Natural killer cell (primary cell): ENCODE measurements around the gene TAGAP. TPM values are rescaled to one million over a fixed set of nuclear protein-coding genes. Genes with fewer than 3 reads are reported as not detected.
A peak's percentile ranks its signal among the peaks of the same experiment; 100 is the strongest.

Experiments used
- ATAC-seq, 3 donors: fragments of 150-1000 bp in 2 of 3; fragments of 200-7000 bp in 1 of 3; cut with Tn5 transposase; 1 replicate in 1 of 3; 2 replicates in 2 of 3; pipeline ENCODE4 v1.10.0; 2021; ENCODE audit warnings: mild to moderate bottlenecking in 2 of 3, moderate library complexity in 2 of 3
- DNase-seq, 2 donors: peaks; one replicate each; pipeline versions ENCODE4 v3.0.0 to v3.0.0-alpha.2; 2013 to 2021; ENCODE audit warnings: mixed read lengths in 1 of 2
- H3K27ac ChIP-seq: one replicate; pipeline ENCODE4 v1.5.1; 2013; ENCODE audit warnings: mild to moderate bottlenecking, low read length
- H3K27me3 ChIP-seq: one replicate; pipeline ENCODE4 v1.6.1; 2013; ENCODE audit warnings: low read length; ENCODE audit not compliant: control insufficient read depth, insufficient read depth
- H3K36me3 ChIP-seq: one replicate; pipeline ENCODE4 v1.6.1; 2013; ENCODE audit warnings: low read length; ENCODE audit not compliant: control insufficient read depth, insufficient read depth
- H3K4me1 ChIP-seq: one replicate; pipeline ENCODE4 v1.6.1; 2013; ENCODE audit warnings: low read length; ENCODE audit not compliant: control insufficient read depth, insufficient read depth
- H3K4me3 ChIP-seq: one replicate; pipeline ENCODE4 v1.5.1; 2013; ENCODE audit warnings: low read length
- H3K9me3 ChIP-seq: one replicate; pipeline ENCODE4 v1.6.1; 2013; ENCODE audit warnings: low read length; ENCODE audit not compliant: control insufficient read depth, insufficient read depth
- H3K27ac Mint-ChIP-seq, 2 donors: one replicate each; pipeline ENCODE4 v1.8.0; 2022; ENCODE audit warnings: mild to moderate bottlenecking in 2 of 2, mixed read lengths in 2 of 2, moderate library complexity in 1 of 2
- H3K27me3 Mint-ChIP-seq, 2 donors: one replicate each; pipeline ENCODE4 v1.8.0; 2022; ENCODE audit warnings: low read depth in 2 of 2, mixed read lengths in 2 of 2
- H3K36me3 Mint-ChIP-seq: one replicate; pipeline ENCODE4 v1.8.0; 2022; ENCODE audit warnings: mixed read lengths
- H3K4me1 Mint-ChIP-seq, 2 donors: one replicate each; pipeline ENCODE4 v1.8.0; 2022; ENCODE audit warnings: mixed read lengths in 2 of 2
- H3K4me3 Mint-ChIP-seq: one replicate; pipeline ENCODE4 v1.8.0; 2022; ENCODE audit warnings: mild to moderate bottlenecking, moderate library complexity, mixed read lengths
- H3K9me3 Mint-ChIP-seq, 2 donors: one replicate each; pipeline ENCODE4 v1.8.0; 2022; ENCODE audit warnings: mixed read lengths in 2 of 2
- WGBS: methylation state at CpG from one replicate; pipeline ENCODE4 v1.1.7; 2013; ENCODE audit warnings: missing lambda C conversion rate; ENCODE audit not compliant: insufficient coverage; 5-methylcytosine and 5-hydroxymethylcytosine counted together
- intact Hi-C: fragments of 100-400 bp; cut with micrococcal nuclease; formaldehyde crosslinking; loops from one replicate; pipeline ENCODE4 v1.14.2; 2022
- total RNA-seq, 4 donors: library from RNA; stranded (reverse); fragments of 120-200 nt in 1 of 4; gene quantifications; one replicate each; pipeline versions ENCODE4 v1.2.3 to v1.2.4, GENCODE V29; 2013 to 2022
- TF ChIP-seq, protein P1 (sequence below): fragments of 200-600 bp; IDR thresholded peaks from one replicate; pipeline ENCODE4 v1.8.0; 2022; ENCODE audit warnings: antibody characterized with exemption

TAGAP gene
- total RNA-seq, 3 donors from 2014 or later (not counting 1 experiment from before 2014, with no cell fraction given), result 139 to 291 (median 178) TPM

DNA sequence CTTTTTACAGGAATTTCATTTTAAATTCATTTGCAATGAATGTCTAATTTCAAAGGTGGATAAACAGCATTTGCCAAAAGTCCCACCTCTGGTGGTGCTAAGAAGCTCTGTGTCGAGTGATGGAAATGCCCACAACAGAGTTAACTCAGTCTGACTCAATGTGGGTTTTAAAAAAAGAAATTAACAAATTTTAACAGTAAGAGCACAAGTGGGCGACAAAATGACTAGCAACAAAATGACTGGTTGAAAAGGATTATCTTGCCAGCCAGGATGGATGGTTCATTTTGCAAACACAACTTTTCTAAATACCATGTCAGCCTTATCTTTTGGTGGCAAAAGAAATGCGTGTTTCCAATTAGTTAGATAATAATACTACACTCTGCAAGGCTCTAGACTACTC is 14.3 kb upstream of the TAGAP start:
- Mint-ChIP-seq H3K27me3 (no peaks in the 10 kb centered on the region), H3K36me3 (no peaks in the 10 kb centered on the region), H3K27ac (peak overlapping the region; percentile 94 to 99), H3K9me3 (no peaks in the 10 kb centered on the region), H3K4me1 (peaks cover 85 to 87% of the 10 kb centered on the region in 2 donors), H3K4me3 (no peak overlapping the region)
- no peaks in the 10 kb centered on the region for H3K27me3 ChIP-seq
- intact Hi-C loops, result no loop called here
- H3K4me3 ChIP-seq, result no peak overlapping the region
- H3K36me3 ChIP-seq, result no peaks in the 10 kb centered on the region
- peaks cover 67% of the 10 kb centered on the region for H3K4me1 ChIP-seq
- no peaks in the 10 kb centered on the region for H3K9me3 ChIP-seq
- H3K27ac ChIP-seq, result no peak overlapping the region
- WGBS, result 44% methylated on average over 2 of the region's 3 CpGs
- TF ChIP-seq, protein P1, sequence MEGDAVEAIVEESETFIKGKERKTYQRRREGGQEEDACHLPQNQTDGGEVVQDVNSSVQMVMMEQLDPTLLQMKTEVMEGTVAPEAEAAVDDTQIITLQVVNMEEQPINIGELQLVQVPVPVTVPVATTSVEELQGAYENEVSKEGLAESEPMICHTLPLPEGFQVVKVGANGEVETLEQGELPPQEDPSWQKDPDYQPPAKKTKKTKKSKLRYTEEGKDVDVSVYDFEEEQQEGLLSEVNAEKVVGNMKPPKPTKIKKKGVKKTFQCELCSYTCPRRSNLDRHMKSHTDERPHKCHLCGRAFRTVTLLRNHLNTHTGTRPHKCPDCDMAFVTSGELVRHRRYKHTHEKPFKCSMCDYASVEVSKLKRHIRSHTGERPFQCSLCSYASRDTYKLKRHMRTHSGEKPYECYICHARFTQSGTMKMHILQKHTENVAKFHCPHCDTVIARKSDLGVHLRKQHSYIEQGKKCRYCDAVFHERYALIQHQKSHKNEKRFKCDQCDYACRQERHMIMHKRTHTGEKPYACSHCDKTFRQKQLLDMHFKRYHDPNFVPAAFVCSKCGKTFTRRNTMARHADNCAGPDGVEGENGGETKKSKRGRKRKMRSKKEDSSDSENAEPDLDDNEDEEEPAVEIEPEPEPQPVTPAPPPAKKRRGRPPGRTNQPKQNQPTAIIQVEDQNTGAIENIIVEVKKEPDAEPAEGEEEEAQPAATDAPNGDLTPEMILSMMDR, result no peak
- DNase-seq (peak in 1 of 2 donors; percentile 54), ATAC-seq (peak; percentile 16 to 35 (median 34))

DNA sequence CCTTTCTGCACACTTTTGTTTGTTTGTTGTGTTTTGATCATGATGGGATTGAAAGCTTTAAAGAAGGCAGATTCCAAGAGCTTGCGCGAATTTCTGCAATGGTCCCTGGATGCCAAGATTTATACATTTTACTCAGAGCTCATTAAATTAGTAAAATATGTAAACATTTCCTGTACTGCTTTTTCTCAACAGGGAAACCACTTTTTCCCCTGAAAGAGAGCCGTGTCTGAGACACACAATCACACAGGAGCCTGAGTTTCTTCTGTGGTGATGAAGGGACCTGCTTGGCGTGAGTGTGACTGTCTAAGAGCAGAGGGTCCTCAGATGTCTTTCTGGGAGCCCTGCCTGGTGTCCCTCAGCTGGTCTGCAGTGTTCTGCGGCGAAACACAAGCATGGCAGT is 12.1 kb upstream of the TAGAP start:
- Mint-ChIP-seq H3K4me3 (no peak overlapping the region), H3K27me3 (no peaks in the 10 kb centered on the region), H3K4me1 (peaks cover 78 to 81% of the 10 kb centered on the region in 2 donors), H3K27ac (peak overlapping the region in 1 of 2 donors; percentile 67), H3K36me3 (no peaks in the 10 kb centered on the region), H3K9me3 (no peaks in the 10 kb centered on the region)
- Histone ChIP-seq H3K4me3 (no peak overlapping the region), H3K9me3 (no peaks in the 10 kb centered on the region), H3K27me3 (no peaks in the 10 kb centered on the region), H3K36me3 (no peaks in the 10 kb centered on the region), H3K27ac (no peak overlapping the region), H3K4me1 (peaks cover 59% of the 10 kb centered on the region)
- TF ChIP-seq, protein P1, result no peak
- ATAC-seq, result no peak
- WGBS, result 46% methylated on average over 5 of the region's 6 CpGs
- intact Hi-C loops, result no loop called here
- DNase-seq, result no peak

DNA sequence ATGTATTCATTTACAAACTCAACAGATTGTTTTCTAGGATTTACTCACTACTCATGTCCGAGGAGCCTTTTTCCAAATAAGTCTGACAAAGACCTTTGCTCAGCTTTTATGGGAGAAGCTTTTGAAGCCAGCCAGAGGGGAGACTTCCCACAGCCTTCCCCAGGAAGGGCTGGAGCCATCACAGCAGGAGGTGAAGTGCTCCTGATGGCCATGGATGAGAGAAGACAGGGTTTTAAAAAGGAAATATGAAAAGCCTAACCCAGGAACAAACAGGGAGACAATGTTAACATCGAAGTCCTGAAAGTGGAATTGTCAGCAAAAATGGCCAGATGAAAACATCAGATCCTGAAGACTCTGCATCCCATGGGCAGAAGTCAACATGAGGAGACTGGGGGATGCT is 11.6 kb upstream of the TAGAP start:
- 39% methylated on average over 2 of the region's 2 CpGs for WGBS
- ATAC-seq, result no peak
- intact Hi-C loops, result no loop called here

More for the DNA sequence above, 11.6 kb upstream of the TAGAP start:
- peak overlapping the region; percentile 65 for H3K4me3 Mint-ChIP-seq
- no peak for DNase-seq
- peaks cover 73 to 76% of the 10 kb centered on the region in 2 donors for H3K4me1 Mint-ChIP-seq
- peaks cover 54% of the 10 kb centered on the region for H3K4me1 ChIP-seq
- H3K27me3 ChIP-seq, result no peaks in the 10 kb centered on the region
- H3K9me3 ChIP-seq, result no peaks in the 10 kb centered on the region
- peak overlapping the region; percentile 46 for H3K27ac ChIP-seq
- H3K36me3 ChIP-seq, result no peaks in the 10 kb centered on the region
- H3K36me3 Mint-ChIP-seq, result no peaks in the 10 kb centered on the region
- no peaks in the 10 kb centered on the region for H3K27me3 Mint-ChIP-seq
- TF ChIP-seq, protein P1, result no peak
- H3K27ac Mint-ChIP-seq, result peak overlapping the region; percentile 67 to 83
- H3K9me3 Mint-ChIP-seq, result no peaks in the 10 kb centered on the region
- no peak overlapping the region for H3K4me3 ChIP-seq
